KG1 (cell line): ENCODE data around the gene MREG.
"Not testable (repeated sequence)": the region's sequence is repeated elsewhere in the genome, so short reads cannot be mapped to it uniquely, and the experiment has no call there.

ENCODE experiments used
- DNase-seq: peaks from one replicate; lab custom pipeline; 2025; lab: John Stamatoyannopoulos, UW

Gene MREG

GRCh38 chr2:215958257-215958656 lies 55.1 kb downstream of the MREG start:
- no peak for DNase-seq

- not testable (repeated sequence) for DNase-seq
These were observed 55.8 kb downstream of the MREG start for GRCh38 chr2:215957354-215958122.

- no peak for DNase-seq
These were observed 60.3 kb downstream of the MREG start for GRCh38 chr2:215952860-215953637.

- DNase-seq = no peak
These were observed 61.8 kb downstream of the MREG start for GRCh38 chr2:215951558-215951957.

- DNase-seq = peak; percentile 28
These were observed 63.4 kb downstream of the MREG start for GRCh38 chr2:215949991-215950404.

- no peak for DNase-seq
These were observed 65.3 kb downstream of the MREG start for GRCh38 chr2:215948051-215948450.

- DNase-seq = no peak
These were observed 66.8 kb downstream of the MREG start for GRCh38 chr2:215946586-215946985.

- DNase-seq = no peak
These were observed 71.2 kb downstream of the MREG start for GRCh38 chr2:215942194-215942593.

GRCh38 chr2:215941726-215942125 lies 71.6 kb downstream of the MREG start:
- DNase-seq = no peak

GRCh38 chr2:215940645-215941184 lies 72.6 kb downstream of the MREG start:
- DNase-seq = no peak

- no peak for DNase-seq
These were observed 76.2 kb downstream of the MREG start for GRCh38 chr2:215937190-215937589.

GRCh38 chr2:215933151-215933550 lies 80.2 kb downstream of the MREG start:
- DNase-seq = no peak

- DNase-seq = no peak
These were observed 82.0 kb downstream of the MREG start for GRCh38 chr2:215931256-215931903.

GRCh38 chr2:215930505-215931253 lies 82.7 kb downstream of the MREG start:
- DNase-seq = no peak

- no peak for DNase-seq
These were observed 83.6 kb downstream of the MREG start for GRCh38 chr2:215929602-215930335.

GRCh38 chr2:215928086-215928485 lies 85.3 kb downstream of the MREG start:
- no peak for DNase-seq

GRCh38 chr2:215926992-215927391 lies 86.4 kb downstream of the MREG start:
- not testable (repeated sequence) for DNase-seq

- DNase-seq = no peak
These were observed 91.5 kb downstream of the MREG start for GRCh38 chr2:215921895-215922294.

- DNase-seq = peak; percentile 33
These were observed 92.9 kb downstream of the MREG start for GRCh38 chr2:215920244-215921100.

GRCh38 chr2:215919624-215920243 lies 93.6 kb downstream of the MREG start:
- DNase-seq = no peak
